Pons (tissue), 1 donor: Measurements from ENCODE around the gene ZNF561.

Source experiments
- DNase-seq: peaks from one replicate; pipeline ENCODE4 v3.0.0-alpha.2; 2016; ENCODE audit warnings: low spot score

Gene ZNF561

GRCh38 chr19:9580728-9581127 is 40.3 kb downstream of the ZNF561 start:
- DNase-seq: no peak

GRCh38 chr19:9570255-9570654 is 50.8 kb downstream of the ZNF561 start:
- no peak for DNase-seq

GRCh38 chr19:9566729-9567128 is 54.3 kb downstream of the ZNF561 start:
- DNase-seq: no peak

GRCh38 chr19:9565900-9566705 is 54.9 kb downstream of the ZNF561 start:
- DNase-seq: no peak
